GM12872 (cell line): ENCODE results near the gene ATP2B2.

Source experiments
- TF ChIP-seq, protein P1 (sequence below): IDR thresholded peaks from 3 replicates; pipeline ENCODE4 v1.5.1; 2011; ENCODE audit warnings: low read depth, mild to moderate bottlenecking, low read length, moderate library complexity; ENCODE audit not compliant: insufficient read depth

ATP2B2 gene

DNA sequence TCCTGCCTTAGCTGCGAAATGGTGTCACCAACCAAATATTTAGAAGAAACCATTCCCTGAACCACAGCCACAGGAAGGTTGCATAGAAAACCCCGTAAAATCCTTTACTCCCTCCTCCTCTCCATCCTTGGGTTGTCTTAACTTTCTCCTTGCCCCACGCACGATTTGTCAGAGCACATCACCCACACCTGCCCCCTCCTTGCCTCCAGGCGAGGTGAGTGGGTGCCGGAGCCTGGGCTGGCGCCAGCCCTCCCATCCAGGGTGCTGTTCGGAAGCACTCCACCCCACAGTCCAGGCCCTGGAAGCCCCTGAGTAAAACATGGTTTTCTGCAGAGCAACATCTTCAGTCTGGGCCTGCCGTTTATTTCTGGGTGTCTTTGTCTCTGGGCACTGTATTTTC, 216.3 kb downstream of the ATP2B2 start:
- TF ChIP-seq, protein P1, sequence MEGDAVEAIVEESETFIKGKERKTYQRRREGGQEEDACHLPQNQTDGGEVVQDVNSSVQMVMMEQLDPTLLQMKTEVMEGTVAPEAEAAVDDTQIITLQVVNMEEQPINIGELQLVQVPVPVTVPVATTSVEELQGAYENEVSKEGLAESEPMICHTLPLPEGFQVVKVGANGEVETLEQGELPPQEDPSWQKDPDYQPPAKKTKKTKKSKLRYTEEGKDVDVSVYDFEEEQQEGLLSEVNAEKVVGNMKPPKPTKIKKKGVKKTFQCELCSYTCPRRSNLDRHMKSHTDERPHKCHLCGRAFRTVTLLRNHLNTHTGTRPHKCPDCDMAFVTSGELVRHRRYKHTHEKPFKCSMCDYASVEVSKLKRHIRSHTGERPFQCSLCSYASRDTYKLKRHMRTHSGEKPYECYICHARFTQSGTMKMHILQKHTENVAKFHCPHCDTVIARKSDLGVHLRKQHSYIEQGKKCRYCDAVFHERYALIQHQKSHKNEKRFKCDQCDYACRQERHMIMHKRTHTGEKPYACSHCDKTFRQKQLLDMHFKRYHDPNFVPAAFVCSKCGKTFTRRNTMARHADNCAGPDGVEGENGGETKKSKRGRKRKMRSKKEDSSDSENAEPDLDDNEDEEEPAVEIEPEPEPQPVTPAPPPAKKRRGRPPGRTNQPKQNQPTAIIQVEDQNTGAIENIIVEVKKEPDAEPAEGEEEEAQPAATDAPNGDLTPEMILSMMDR = no peak

- TF ChIP-seq, protein P1 = no peak
These were observed 216.8 kb downstream of the ATP2B2 start for GRCh38 chr3:10288575-10288960.

GRCh38 chr3:10287936-10288574, 217.3 kb downstream of the ATP2B2 start:
- TF ChIP-seq, protein P1 = no peak

- TF ChIP-seq, protein P1 = peak; percentile 49
These were observed 218.6 kb downstream of the ATP2B2 start for GRCh38 chr3:10286596-10287295.

DNA sequence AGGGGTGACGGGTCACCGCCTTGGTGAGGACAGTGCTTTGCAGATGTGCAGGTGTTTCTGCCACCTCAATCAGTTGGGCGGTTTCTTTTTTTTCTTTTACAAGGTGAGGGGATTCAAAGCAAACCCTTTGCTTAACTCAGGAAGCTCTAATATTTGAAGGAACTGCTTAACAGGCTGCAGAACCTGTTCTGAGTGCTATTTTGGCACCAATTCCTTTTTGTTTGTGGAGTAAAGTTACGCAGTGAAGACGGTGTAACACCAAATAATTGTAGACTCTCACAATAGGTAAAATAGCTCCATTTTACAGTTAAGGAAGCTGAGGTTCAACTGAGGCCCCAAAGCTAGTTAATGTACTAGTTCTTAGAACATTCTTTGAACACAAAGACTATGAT, 219.3 kb downstream of the ATP2B2 start:
- TF ChIP-seq, protein P1 = no peak

GRCh38 chr3:10285272-10286132, 219.9 kb downstream of the ATP2B2 start:
- TF ChIP-seq, protein P1 = no peak

DNA sequence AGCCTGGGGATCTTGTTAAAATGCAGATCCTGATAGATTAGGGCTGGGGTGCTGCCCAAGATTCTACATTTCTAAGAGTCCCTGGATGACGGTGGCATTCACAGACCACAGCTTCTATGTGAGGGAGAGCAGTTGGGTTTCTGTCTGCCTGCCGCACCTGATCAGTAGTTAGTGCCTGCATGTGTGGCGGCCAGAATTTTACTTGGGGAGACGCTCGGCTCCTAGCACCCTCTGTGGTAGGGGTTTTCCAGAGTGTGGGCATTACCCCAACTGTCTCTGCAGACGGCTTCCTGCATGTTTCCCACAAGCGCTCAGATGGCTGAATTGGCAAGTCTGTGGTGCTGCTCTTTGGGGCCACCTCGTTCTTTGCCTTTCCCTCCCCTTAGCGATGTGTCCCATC, 220.9 kb downstream of the ATP2B2 start:
- TF ChIP-seq, protein P1 = no peak
